ENCODE results near the gene CCDC69.
A peak's percentile ranks its signal among the peaks of the same experiment; 100 is the strongest.
"Not testable (repeated sequence)": the region's sequence is repeated elsewhere in the genome, so short reads cannot be mapped to it uniquely, and the experiment has no call there.

CCDC69 gene

GRCh38 chr5:151199581-151200185, 24.2 kb downstream of the CCDC69 start:
- intact Hi-C loops (cut with DNase I) = no loop called here
- DNase-seq = no peak

- no peak for DNase-seq
- intact Hi-C loops (cut with DNase I) = no loop called here
Observed at GRCh38 chr5:151198861-151199260, 25.0 kb downstream of the CCDC69 start.

- not testable (repeated sequence) for DNase-seq
Observed at GRCh38 chr5:151197291-151197600, 26.6 kb downstream of the CCDC69 start.

GRCh38 chr5:151196556-151197290, 27.2 kb downstream of the CCDC69 start:
- peak in 1 of 10 donors; percentile 18 for DNase-seq
- intact Hi-C loops (cut with DNase I) = no loop called here

More at GRCh38 chr5:151197291-151197600, 26.6 kb downstream of the CCDC69 start:
- intact Hi-C loops (cut with DNase I) = not testable (repeated sequence)

GRCh38 chr5:151195622-151196021, 28.3 kb downstream of the CCDC69 start:
- no peak for DNase-seq
- intact Hi-C loops (cut with DNase I) = no loop called here

GRCh38 chr5:151192626-151193025, 31.3 kb downstream of the CCDC69 start:
- no peak for DNase-seq
- intact Hi-C loops (cut with DNase I) = no loop called here

- intact Hi-C loops (cut with DNase I) = no loop called here
- no peak for DNase-seq
Observed at GRCh38 chr5:151191661-151192060, 32.2 kb downstream of the CCDC69 start.

GRCh38 chr5:151189151-151189550, 34.7 kb downstream of the CCDC69 start:
- DNase-seq = no peak
- intact Hi-C loops (cut with DNase I) = no loop called here

GRCh38 chr5:151186538-151186937, 37.4 kb downstream of the CCDC69 start:
- intact Hi-C loops (cut with DNase I) = no loop called here
- no peak for DNase-seq

GRCh38 chr5:151186052-151186451, 37.8 kb downstream of the CCDC69 start:
- no peak for DNase-seq
- intact Hi-C loops (cut with DNase I) = no loop called here

- peak in 1 of 10 donors; percentile 27 for DNase-seq
- intact Hi-C loops (cut with DNase I) = no loop called here
Observed at GRCh38 chr5:151184316-151185042, 39.4 kb downstream of the CCDC69 start.

GRCh38 chr5:151183456-151184245, 40.2 kb downstream of the CCDC69 start:
- DNase-seq = peak in 1 of 10 donors; percentile 55
- intact Hi-C loops (cut with DNase I) = no loop called here

- DNase-seq = peak in 1 of 10 donors; percentile 24
- intact Hi-C loops (cut with DNase I) = no loop called here
Observed at GRCh38 chr5:151182976-151183375, 40.9 kb downstream of the CCDC69 start.

GRCh38 chr5:151182524-151182900, 41.4 kb downstream of the CCDC69 start:
- peak in 1 of 10 donors; percentile 20 for DNase-seq
- intact Hi-C loops (cut with DNase I) = no loop called here

- peak in 1 of 10 donors; percentile 18 for DNase-seq
- intact Hi-C loops (cut with DNase I) = no loop called here
Observed at GRCh38 chr5:151181818-151182523, 41.9 kb downstream of the CCDC69 start.

GRCh38 chr5:151180291-151180690, 43.6 kb downstream of the CCDC69 start:
- intact Hi-C loops (cut with DNase I) = no loop called here

GRCh38 chr5:151179489-151179840, 44.4 kb downstream of the CCDC69 start:
- intact Hi-C loops (cut with DNase I) = no loop called here
- DNase-seq = peak in 1 of 10 donors; percentile 27

More at GRCh38 chr5:151180291-151180690, 43.6 kb downstream of the CCDC69 start:
- DNase-seq = peak in 1 of 10 donors; percentile 43

- DNase-seq = peak in 1 of 10 donors; percentile 4
Observed at GRCh38 chr5:151178777-151179488, 45.0 kb downstream of the CCDC69 start.

GRCh38 chr5:151178372-151178771, 45.5 kb downstream of the CCDC69 start:
- intact Hi-C loops (cut with DNase I) = no loop called here
- DNase-seq = no peak

More at GRCh38 chr5:151178777-151179488, 45.0 kb downstream of the CCDC69 start:
- intact Hi-C loops (cut with DNase I) = no loop called here
